Suprapubic skin (tissue), 4 donors: ENCODE results near the gene L3HYPDH. TPM values are rescaled to one million over a fixed set of nuclear protein-coding genes. Genes with fewer than 3 reads are reported as not detected.

Source experiments
- DNase-seq, 2 donors: peaks; one replicate each; pipeline ENCODE4 v3.0.0-alpha.2; 2019; ENCODE audit warnings: low spot score in 2 of 2
- H3K27ac ChIP-seq: fragments of 200-600 bp; sonication (generic); one replicate; pipeline ENCODE4 v1.5.1; 2019
- H3K27me3 ChIP-seq: fragments of 200-600 bp; sonication (generic); one replicate; pipeline ENCODE4 v1.5.1; 2019
- H3K36me3 ChIP-seq: fragments of 200-600 bp; sonication (generic); one replicate; pipeline ENCODE4 v1.5.1; 2019
- H3K4me1 ChIP-seq: fragments of 200-600 bp; sonication (generic); one replicate; pipeline ENCODE4 v1.5.1; 2019
- H3K4me3 ChIP-seq: fragments of 200-600 bp; sonication (generic); one replicate; pipeline ENCODE4 v1.5.1; 2019; ENCODE audit warnings: mild to moderate bottlenecking
- H3K9me3 ChIP-seq: fragments of 200-600 bp; sonication (generic); one replicate; pipeline ENCODE4 v1.5.1; 2019
- CTCF ChIP-seq, 2 donors: fragments of 200-600 bp in 1 of 2; fragments of 450-650 bp in 1 of 2; sonication (generic) in 1 of 2; IDR thresholded peaks; one replicate each; pipeline ENCODE4 v1.5.1; 2016 to 2019; ENCODE audit warnings: antibody characterized with exemption in 2 of 2, mild to moderate bottlenecking in 1 of 2, moderate library complexity in 1 of 2
- EP300 ChIP-seq: sonication (generic); formaldehyde crosslinking; IDR thresholded peaks from one replicate; pipeline ENCODE4 v1.6.1; 2017; ENCODE audit warnings: antibody characterized with exemption
- POLR2A ChIP-seq, 2 donors: fragments of 450-650 bp; IDR thresholded peaks; one replicate each; pipeline ENCODE4 v1.6.1; 2017; ENCODE audit warnings: antibody characterized with exemption in 2 of 2, mild to moderate bottlenecking in 2 of 2, moderate library complexity in 2 of 2
- POLR2AphosphoS5 ChIP-seq, 3 donors: sonication (generic); formaldehyde crosslinking; IDR thresholded peaks; one replicate each; pipeline ENCODE4 v1.6.1; 2017; ENCODE audit warnings: antibody characterized with exemption in 3 of 3
- WGBS: methylation state at CpG from one replicate; pipeline ENCODE4 v1.1.5; 2018; 5-methylcytosine and 5-hydroxymethylcytosine counted together
- total RNA-seq, 4 donors: library from RNA; depleted of rRNA; stranded (reverse); fragments of >200 nt; gene quantifications; one replicate each; pipeline ENCODE4 v1.1.0, GENCODE V29; 2016

The L3HYPDH gene
- total RNA-seq, 4 donors from 2014 or later, result 15.3 to 59.1 (median 23.3) TPM

- Histone ChIP-seq H3K27ac (no peak overlapping the region), H3K36me3 (peaks cover 25% of the 10 kb centered on the region), H3K9me3 (no peaks in the 10 kb centered on the region), H3K4me1 (no peaks in the 10 kb centered on the region), H3K27me3 (no peaks in the 10 kb centered on the region), H3K4me3 (no peak overlapping the region)
- no peak for TF ChIP-seq POLR2A (IDR thresholded peaks at IDR 0.05)
- TF ChIP-seq CTCF (IDR thresholded peaks at IDR 0.05), result peak in 1 of 2 donors; percentile 70
- DNase-seq, result no peak
These were observed 23.0 kb upstream of the L3HYPDH start for GRCh38 chr14:59507063-59507751.

GRCh38 chr14:59503256-59503655 lies 19.0 kb upstream of the L3HYPDH start:
- H3K4me3 ChIP-seq, result no peak overlapping the region
- H3K27me3 ChIP-seq, result no peaks in the 10 kb centered on the region
- no peaks in the 10 kb centered on the region for H3K9me3 ChIP-seq
- H3K4me1 ChIP-seq, result no peaks in the 10 kb centered on the region
- no peak for DNase-seq
- no peak overlapping the region for H3K27ac ChIP-seq
- peaks cover 37% of the 10 kb centered on the region for H3K36me3 ChIP-seq
- 70% methylated on average over 4 of the region's 4 CpGs for WGBS
- TF ChIP-seq POLR2AphosphoS5 (IDR thresholded peaks at IDR 0.05) (no peak), CTCF (IDR thresholded peaks at IDR 0.05) (no peak), EP300 (no peak)

GRCh38 chr14:59500732-59501131 lies 16.5 kb upstream of the L3HYPDH start:
- TF ChIP-seq POLR2A (IDR thresholded peaks at IDR 0.05), result no peak
- no peak for TF ChIP-seq POLR2AphosphoS5 (IDR thresholded peaks at IDR 0.05)
- no peak for TF ChIP-seq CTCF (IDR thresholded peaks at IDR 0.05)
- TF ChIP-seq EP300, result no peak
- no peaks in the 10 kb centered on the region for H3K27me3 ChIP-seq
- 82% methylated on average over 3 of the region's 3 CpGs for WGBS
- H3K36me3 ChIP-seq, result peaks cover 52% of the 10 kb centered on the region
- no peaks in the 10 kb centered on the region for H3K4me1 ChIP-seq
- DNase-seq, result no peak
- H3K9me3 ChIP-seq, result no peaks in the 10 kb centered on the region
- H3K27ac ChIP-seq, result no peak overlapping the region
- no peak overlapping the region for H3K4me3 ChIP-seq

- H3K36me3 ChIP-seq, result peaks cover 70% of the 10 kb centered on the region
- 90% methylated on average over 1 of the region's 1 CpG for WGBS
These were observed 8.2 kb upstream of the L3HYPDH start for GRCh38 chr14:59492384-59492783.

GRCh38 chr14:59490756-59491155 lies 6.5 kb upstream of the L3HYPDH start:
- H3K27me3 ChIP-seq, result no peaks in the 10 kb centered on the region
- TF ChIP-seq CTCF (IDR thresholded peaks at IDR 0.05) (no peak), POLR2AphosphoS5 (IDR thresholded peaks at IDR 0.05) (no peak), POLR2A (IDR thresholded peaks at IDR 0.05) (no peak), EP300 (no peak)
- H3K4me1 ChIP-seq, result peaks cover 13% of the 10 kb centered on the region
- DNase-seq, result no peak
- no peak overlapping the region for H3K4me3 ChIP-seq
- H3K27ac ChIP-seq, result no peak overlapping the region
- no peaks in the 10 kb centered on the region for H3K9me3 ChIP-seq
- WGBS, result 90% methylated on average over 3 of the region's 3 CpGs
- H3K36me3 ChIP-seq, result peaks cover 61% of the 10 kb centered on the region

More at GRCh38 chr14:59492384-59492783, 8.2 kb upstream of the L3HYPDH start:
- Histone ChIP-seq H3K27ac (no peak overlapping the region), H3K4me3 (no peak overlapping the region), H3K9me3 (no peaks in the 10 kb centered on the region), H3K4me1 (peaks cover 5% of the 10 kb centered on the region), H3K27me3 (no peaks in the 10 kb centered on the region)
- DNase-seq, result no peak
- TF ChIP-seq EP300 (no peak), POLR2A (IDR thresholded peaks at IDR 0.05) (no peak), CTCF (IDR thresholded peaks at IDR 0.05) (no peak), POLR2AphosphoS5 (IDR thresholded peaks at IDR 0.05) (no peak)
